ENCODE data around the gene SMARCA2.

- TF ChIP-seq L3MBTL2 (conservative IDR thresholded peaks at IDR 0.05) = no peak
- TF ChIP-seq SP1 (IDR thresholded peaks at IDR 0.05) = no peak
- TF ChIP-seq TARDBP (IDR thresholded peaks at IDR 0.05) = no peak
Observed at GRCh38 chr9:2195211-2195610, 180.1 kb downstream of the SMARCA2 start.

Measured in HEK293T (cell line).